PC-9 (cell line): ENCODE data around the gene TMEM132E.

Source experiments
- EZH2 ChIP-seq: fragments of 200-600 bp; sonication (generic); IDR thresholded peaks from 2 replicates; pipeline ENCODE4 v1.8.0; 2017; ENCODE audit warnings: antibody characterized with exemption, low read depth
- TF ChIP-seq, protein P1 (sequence below): fragments of 200-600 bp; sonication (generic); conservative IDR thresholded peaks from 2 replicates; pipeline ENCODE4 v1.6.1; 2017; ENCODE audit warnings: mixed run types, antibody characterized with exemption, mild to moderate bottlenecking, moderate library complexity

DNA sequence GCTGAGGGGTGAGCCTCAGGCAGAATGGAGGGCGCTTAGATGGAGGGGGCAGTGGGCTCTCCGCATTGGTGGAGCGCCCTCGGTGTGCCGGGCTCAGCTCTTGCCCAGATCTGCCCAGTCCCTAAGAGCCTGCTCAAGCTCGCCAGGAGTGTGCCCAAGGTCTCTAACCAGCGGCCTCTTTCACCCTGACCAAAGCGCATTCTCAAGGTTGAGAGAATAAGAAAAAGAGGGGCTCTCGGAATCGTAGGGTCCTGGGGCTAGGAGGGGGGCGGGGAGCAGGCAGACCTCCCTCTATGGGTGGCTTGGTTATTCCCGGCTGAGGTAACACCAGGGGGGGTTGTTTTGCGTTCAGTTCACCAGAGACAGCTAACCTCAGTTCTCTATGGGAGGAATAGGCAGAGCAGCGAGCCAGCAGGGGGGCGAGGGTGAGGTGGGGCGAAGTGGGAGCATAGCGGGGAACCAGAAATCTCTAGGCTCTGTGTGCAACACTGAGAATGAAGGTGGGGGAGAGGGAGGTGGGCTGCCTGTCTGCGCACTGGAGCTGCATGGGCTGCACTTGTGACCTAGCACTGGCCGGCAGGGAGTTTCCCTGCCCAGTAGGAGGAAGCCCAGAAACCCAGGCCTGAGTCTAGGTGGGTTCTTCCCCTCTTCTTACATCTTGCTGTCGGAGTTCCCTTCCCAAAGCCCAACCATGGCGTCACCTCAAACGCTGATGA lies 3.0 kb downstream of the TMEM132E start:
- TF ChIP-seq, protein P1, sequence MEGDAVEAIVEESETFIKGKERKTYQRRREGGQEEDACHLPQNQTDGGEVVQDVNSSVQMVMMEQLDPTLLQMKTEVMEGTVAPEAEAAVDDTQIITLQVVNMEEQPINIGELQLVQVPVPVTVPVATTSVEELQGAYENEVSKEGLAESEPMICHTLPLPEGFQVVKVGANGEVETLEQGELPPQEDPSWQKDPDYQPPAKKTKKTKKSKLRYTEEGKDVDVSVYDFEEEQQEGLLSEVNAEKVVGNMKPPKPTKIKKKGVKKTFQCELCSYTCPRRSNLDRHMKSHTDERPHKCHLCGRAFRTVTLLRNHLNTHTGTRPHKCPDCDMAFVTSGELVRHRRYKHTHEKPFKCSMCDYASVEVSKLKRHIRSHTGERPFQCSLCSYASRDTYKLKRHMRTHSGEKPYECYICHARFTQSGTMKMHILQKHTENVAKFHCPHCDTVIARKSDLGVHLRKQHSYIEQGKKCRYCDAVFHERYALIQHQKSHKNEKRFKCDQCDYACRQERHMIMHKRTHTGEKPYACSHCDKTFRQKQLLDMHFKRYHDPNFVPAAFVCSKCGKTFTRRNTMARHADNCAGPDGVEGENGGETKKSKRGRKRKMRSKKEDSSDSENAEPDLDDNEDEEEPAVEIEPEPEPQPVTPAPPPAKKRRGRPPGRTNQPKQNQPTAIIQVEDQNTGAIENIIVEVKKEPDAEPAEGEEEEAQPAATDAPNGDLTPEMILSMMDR: no peak
- no peak for TF ChIP-seq EZH2
